HL-60 (cell line): ENCODE measurements around the gene YKT6.

Experiments used
- DNase-seq, 2 experiments: peaks; one replicate each; pipeline ENCODE4 v3.0.0-alpha.2; 2010 to 2020; ENCODE audit warnings: low read depth in 1 of 2, low spot score in 1 of 2
- H3K27ac ChIP-seq: fragments of 250-450 bp; sonication (Bioruptor Pico); replicated peaks from 2 replicates; pipeline ENCODE4 v1.5.1; 2020; ENCODE audit warnings: mild to moderate bottlenecking, moderate library complexity
- H3K27me3 ChIP-seq: fragments of 250-450 bp; sonication (Bioruptor Pico); 2 replicates; pipeline ENCODE4 v1.5.1; 2021; ENCODE audit warnings: mild to moderate bottlenecking, moderate library complexity; ENCODE audit not compliant: insufficient read depth, poor library complexity, severe bottlenecking
- H3K4me3 ChIP-seq: replicated peaks from 2 replicates; pipeline ENCODE4 v1.5.1; 2011; ENCODE audit warnings: mild to moderate bottlenecking, control low read depth, low read length; ENCODE audit not compliant: insufficient read depth
- CTCF ChIP-seq: IDR thresholded peaks from one replicate; pipeline ENCODE4 v1.5.1; 2011; ENCODE audit warnings: low read length, control low read depth, inconsistent platforms; ENCODE audit not compliant: insufficient read depth
- GABPA ChIP-seq: IDR thresholded peaks from 2 replicates; pipeline ENCODE4 v1.6.1; 2012; ENCODE audit warnings: low read depth
- POLR2AphosphoS5 ChIP-seq: IDR thresholded peaks from 2 replicates; pipeline ENCODE4 v1.6.1; 2012; ENCODE audit warnings: low read depth
- REST ChIP-seq: IDR thresholded peaks from 2 replicates; pipeline ENCODE4 v1.6.1; 2012; ENCODE audit warnings: low read depth; ENCODE audit not compliant: insufficient replicate concordance
- SPI1 ChIP-seq: IDR thresholded peaks from 2 replicates; pipeline ENCODE4 v1.6.1; 2012; ENCODE audit warnings: low read depth, mild to moderate bottlenecking, borderline replicate concordance

YKT6 gene

GRCh38 chr7:44257213-44257612 lies 56.4 kb downstream of the YKT6 start:
- Histone ChIP-seq H3K27ac (no peak overlapping the region), H3K4me3 (no peak overlapping the region)
- TF ChIP-seq REST (no peak), SPI1 (no peak), GABPA (no peak), POLR2AphosphoS5 (no peak), CTCF (no peak)

GRCh38 chr7:44257618-44258422 lies 57.0 kb downstream of the YKT6 start:
- peak in 1 of 2 experiments; percentile 67 for DNase-seq
- no peaks in the 10 kb centered on the region for H3K27me3 ChIP-seq
- no peak overlapping the region for H3K4me3 ChIP-seq
- TF ChIP-seq GABPA (no peak), POLR2AphosphoS5 (no peak), CTCF (no peak), SPI1 (no peak), REST (no peak)
- no peak overlapping the region for H3K27ac ChIP-seq

More at GRCh38 chr7:44257213-44257612, 56.4 kb downstream of the YKT6 start:
- H3K27me3 ChIP-seq: no peaks in the 10 kb centered on the region
- no peak for DNase-seq

- Histone ChIP-seq H3K27ac (no peak overlapping the region), H3K27me3 (no peaks in the 10 kb centered on the region), H3K4me3 (no peak overlapping the region)
- DNase-seq: no peak
- no peak for TF ChIP-seq CTCF
- TF ChIP-seq POLR2AphosphoS5: no peak
- no peak for TF ChIP-seq REST
- no peak for TF ChIP-seq SPI1
- no peak for TF ChIP-seq GABPA
Measured at GRCh38 chr7:44258423-44258760, 57.6 kb downstream of the YKT6 start.
